ENCODE measurements around the gene BCR.

BCR gene

DNA sequence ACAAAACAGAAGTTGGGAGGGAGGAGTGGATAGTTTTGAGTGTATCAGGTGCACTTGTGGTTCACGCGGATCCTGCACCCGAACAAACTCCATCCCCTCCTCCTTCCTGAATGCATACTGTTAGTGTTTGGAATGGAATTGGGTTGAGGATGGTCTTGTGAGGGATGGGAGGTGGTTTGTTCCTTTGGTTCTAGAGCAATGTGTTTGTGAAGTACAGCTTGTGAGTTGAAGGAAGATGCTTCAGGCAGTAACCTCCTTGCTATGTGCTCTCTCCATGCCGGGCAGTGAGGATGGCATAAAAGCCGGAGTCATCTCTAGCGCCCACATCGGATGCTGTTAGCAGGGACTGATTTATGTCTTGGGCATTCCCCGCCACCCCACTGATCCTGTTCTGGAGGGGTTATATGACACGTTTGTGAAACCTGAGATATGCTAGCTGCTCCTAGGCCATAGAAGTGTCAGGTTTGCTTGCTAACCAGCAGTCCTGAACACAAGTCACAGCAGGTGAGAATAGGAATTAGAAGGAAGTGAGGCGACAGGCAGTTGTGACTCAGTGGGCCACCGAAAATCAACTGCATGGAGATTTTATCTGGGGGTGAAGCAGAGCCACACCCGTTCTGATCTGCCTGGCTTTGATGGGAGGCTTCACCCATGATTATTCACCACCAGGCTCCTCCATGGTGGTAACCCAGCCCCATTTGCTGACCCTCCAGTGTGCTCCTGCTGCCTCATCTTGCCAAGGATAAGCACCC lies 2.2 kb downstream of the BCR start:
- TF ChIP-seq, protein P1, sequence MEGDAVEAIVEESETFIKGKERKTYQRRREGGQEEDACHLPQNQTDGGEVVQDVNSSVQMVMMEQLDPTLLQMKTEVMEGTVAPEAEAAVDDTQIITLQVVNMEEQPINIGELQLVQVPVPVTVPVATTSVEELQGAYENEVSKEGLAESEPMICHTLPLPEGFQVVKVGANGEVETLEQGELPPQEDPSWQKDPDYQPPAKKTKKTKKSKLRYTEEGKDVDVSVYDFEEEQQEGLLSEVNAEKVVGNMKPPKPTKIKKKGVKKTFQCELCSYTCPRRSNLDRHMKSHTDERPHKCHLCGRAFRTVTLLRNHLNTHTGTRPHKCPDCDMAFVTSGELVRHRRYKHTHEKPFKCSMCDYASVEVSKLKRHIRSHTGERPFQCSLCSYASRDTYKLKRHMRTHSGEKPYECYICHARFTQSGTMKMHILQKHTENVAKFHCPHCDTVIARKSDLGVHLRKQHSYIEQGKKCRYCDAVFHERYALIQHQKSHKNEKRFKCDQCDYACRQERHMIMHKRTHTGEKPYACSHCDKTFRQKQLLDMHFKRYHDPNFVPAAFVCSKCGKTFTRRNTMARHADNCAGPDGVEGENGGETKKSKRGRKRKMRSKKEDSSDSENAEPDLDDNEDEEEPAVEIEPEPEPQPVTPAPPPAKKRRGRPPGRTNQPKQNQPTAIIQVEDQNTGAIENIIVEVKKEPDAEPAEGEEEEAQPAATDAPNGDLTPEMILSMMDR (IDR thresholded peaks at IDR 0.05; ENCODE audit: borderline replicate concordance, insufficient read depth, low read depth, low read length), result no peak
- H3K4me3 ChIP-seq (ENCODE audit: low read depth, low read length), result peak overlapping the region; percentile 52

DNA sequence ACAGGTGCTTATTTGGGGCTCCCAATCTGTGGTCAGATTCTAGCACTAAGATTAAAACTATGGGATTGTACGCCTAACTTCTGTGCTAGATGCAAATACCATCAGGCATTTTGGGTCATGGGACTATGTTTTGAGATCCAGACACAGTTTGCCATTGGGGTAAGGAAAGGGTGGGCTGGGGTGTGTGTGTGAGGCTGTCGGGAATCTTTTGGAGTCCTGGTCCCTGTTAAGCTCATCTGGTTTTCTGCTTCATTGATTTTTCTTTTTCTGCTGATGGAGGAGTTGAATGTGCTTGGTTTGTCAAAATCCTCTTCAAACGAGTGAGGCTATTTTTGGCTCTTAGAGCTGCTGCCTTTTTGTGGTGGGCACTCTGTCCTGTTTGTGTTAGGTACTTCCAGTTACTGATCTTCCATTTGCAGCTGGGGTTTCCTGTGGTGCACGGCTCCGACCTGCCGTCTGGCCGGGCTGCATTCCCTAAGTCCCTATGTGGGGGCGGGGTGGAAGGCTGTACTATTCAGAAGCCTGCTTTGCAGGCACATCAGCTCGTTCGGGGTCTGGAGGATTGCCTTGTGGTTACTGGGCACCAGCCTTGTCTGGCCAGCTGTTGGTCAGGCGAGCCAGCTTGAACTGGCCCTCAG lies 2.9 kb downstream of the BCR start:
- TF ChIP-seq, protein P1 (IDR thresholded peaks at IDR 0.05; ENCODE audit: borderline replicate concordance, insufficient read depth, low read depth, low read length), result no peak
- peak overlapping the region; percentile 52 for H3K4me3 ChIP-seq (ENCODE audit: low read depth, low read length)

DNA sequence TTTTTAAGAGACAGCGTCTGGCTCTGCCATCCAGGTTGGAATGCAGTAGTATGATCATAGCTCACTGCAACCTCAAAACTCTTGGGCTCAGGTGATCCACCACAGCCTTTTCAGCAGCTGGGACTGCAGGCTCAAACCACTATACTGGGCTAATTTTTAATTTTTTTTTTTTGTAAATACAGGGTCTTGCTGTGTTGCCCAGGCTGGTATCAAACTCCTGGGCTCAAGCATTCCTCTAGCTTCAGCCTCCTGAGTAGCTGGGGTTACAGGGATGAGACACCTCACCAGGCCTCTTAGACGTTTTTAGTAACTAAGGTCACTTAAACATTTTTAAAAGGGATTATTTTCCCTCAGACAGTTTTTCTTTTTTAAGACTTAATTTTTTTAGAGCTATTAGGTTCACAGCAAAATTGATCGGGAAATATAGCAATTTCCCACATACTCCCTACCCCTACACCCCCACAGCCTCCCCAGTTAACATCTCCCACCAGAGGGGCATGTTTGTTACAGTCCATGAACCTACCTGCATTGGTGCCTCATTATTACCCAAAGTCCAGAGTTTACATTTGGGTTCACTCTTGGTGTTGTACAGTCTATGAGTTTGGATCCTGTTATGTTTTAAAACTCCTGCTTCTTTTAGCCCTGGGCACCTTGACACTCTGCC lies 3.9 kb downstream of the BCR start:
- TF ChIP-seq, protein P1 (IDR thresholded peaks at IDR 0.05; ENCODE audit: borderline replicate concordance, insufficient read depth, low read depth, low read length), result no peak
- no peak overlapping the region for H3K4me3 ChIP-seq (ENCODE audit: low read depth, low read length)

DNA sequence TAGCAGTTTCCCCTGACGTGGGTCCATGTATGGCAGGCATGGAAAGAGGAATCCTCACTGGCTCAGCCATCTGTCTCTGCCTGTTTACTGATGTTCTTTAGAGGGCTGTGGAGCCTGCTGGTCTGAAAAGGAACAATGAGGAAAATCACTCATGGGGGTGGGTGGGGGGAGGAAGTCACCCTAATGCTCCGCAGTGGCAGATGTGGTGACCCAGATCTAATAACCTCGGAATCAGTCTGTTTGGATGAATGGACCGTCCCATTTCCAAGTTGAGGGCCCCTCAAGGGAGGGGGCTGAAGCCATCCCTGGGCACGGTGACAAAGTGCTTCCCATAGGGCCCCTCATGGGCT lies 4.4 kb downstream of the BCR start:
- TF ChIP-seq, protein P1 (IDR thresholded peaks at IDR 0.05; ENCODE audit: borderline replicate concordance, insufficient read depth, low read depth, low read length), result no peak
- H3K4me3 ChIP-seq (ENCODE audit: low read depth, low read length), result no peak overlapping the region

DNA sequence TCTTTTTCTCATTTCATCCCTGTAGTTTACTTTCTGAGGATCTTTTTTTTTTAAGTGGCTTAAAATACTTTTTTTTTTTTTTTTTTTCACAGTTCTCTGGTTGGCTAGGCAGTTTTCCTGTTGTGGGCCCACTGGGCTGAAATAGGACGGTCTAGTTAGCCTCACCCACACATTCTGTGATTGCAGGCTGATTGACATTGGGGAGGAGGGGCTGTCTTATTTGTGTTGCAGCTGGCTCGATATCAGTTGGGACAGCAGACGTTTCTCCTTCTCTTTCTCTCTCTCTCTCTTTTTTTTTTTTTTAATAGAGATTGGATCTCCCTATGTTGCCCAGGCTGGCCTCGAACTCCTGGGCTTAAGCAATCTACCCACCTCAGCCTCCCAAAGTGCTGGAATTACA lies 6.9 kb downstream of the BCR start:
- TF ChIP-seq, protein P1 (IDR thresholded peaks at IDR 0.05; ENCODE audit: borderline replicate concordance, insufficient read depth, low read depth, low read length), result no peak
- H3K4me3 ChIP-seq (ENCODE audit: low read depth, low read length), result no peak overlapping the region

DNA sequence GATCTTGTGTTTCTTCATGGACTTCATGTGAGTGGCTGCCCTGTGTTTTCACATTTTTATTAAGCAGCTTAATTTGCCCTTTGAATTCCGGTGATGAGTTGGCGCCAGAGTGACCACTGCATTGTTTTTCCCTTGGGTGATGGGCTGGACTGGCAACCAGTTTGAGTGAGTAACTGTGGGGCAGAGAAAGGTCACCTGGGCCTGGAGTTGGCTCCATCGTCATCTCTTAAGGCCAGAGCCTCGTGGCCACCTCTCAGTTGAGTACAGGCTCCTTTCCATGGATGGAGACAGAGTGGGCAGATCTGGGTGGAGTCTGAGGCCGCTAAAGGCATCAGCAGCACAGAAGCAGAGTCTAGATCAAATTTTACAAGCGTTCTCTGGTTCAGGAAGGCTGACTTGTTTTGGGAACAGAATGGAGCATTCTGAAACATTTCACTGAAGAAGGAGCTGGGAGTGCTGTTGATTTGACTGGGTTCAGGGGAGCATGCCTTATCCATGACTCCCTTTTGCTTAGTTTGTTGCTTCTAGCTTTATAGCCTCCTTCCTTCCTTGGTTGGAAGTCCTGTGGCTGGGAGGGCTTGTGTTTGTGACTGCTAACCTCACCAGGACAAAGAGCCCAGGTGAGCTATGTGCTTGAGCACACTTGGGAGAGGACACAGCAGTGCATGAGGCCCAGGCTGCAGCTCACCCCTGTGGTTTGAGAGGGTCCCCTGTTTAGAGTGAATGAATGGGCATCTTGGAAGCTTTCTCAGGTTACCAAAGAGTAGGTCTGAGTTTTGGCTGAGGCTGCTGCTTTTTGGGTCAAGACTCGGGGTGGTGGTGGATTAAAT lies 7.8 kb downstream of the BCR start:
- no peak overlapping the region for H3K4me3 ChIP-seq (ENCODE audit: low read depth, low read length)
- TF ChIP-seq, protein P1 (IDR thresholded peaks at IDR 0.05; ENCODE audit: borderline replicate concordance, insufficient read depth, low read depth, low read length), result no peak
